HEK293T (cell line): ENCODE data around the gene ZNF32.

ENCODE experiments used
- BHLHE40 ChIP-seq: fragments of 450-650 bp; IDR thresholded peaks from 2 replicates; pipeline ENCODE4 v1.6.1; 2016; ENCODE audit warnings: mild to moderate bottlenecking, moderate library complexity, borderline replicate concordance
- ELF4 ChIP-seq: fragments of 450-650 bp; IDR thresholded peaks from 2 replicates; pipeline ENCODE4 v1.6.1; 2017; ENCODE audit warnings: antibody characterized with exemption
- FOXA1 ChIP-seq: fragments of 450-650 bp; IDR thresholded peaks from 2 replicates; pipeline ENCODE4 v1.6.1; 2016; ENCODE audit warnings: mild to moderate bottlenecking
- HDGF ChIP-seq: fragments of 450-650 bp; IDR thresholded peaks from 2 replicates; pipeline ENCODE4 v1.6.1; 2017; ENCODE audit warnings: antibody characterized with exemption, borderline replicate concordance
- PKNOX1 ChIP-seq: fragments of 450-650 bp; IDR thresholded peaks from 2 replicates; pipeline ENCODE4 v1.6.1; 2016
- ZNF384 ChIP-seq: fragments of 450-650 bp; IDR thresholded peaks from 2 replicates; pipeline ENCODE4 v1.6.1; 2016

- no peak for TF ChIP-seq PKNOX1
- TF ChIP-seq ZNF384 = no peak
- no peak for TF ChIP-seq ELF4
- no peak for TF ChIP-seq HDGF
- TF ChIP-seq FOXA1 = no peak
- no peak for TF ChIP-seq BHLHE40
These were observed 23.2 kb upstream of the ZNF32 start for GRCh38 chr10:43671659-43672531.
